Measurements from ENCODE around the gene PRKD2.
A peak's percentile ranks its signal among the peaks of the same experiment; 100 is the strongest.
"Not testable (repeated sequence)": the region's sequence is repeated elsewhere in the genome, so short reads cannot be mapped to it uniquely, and the experiment has no call there.

Gene PRKD2

DNA sequence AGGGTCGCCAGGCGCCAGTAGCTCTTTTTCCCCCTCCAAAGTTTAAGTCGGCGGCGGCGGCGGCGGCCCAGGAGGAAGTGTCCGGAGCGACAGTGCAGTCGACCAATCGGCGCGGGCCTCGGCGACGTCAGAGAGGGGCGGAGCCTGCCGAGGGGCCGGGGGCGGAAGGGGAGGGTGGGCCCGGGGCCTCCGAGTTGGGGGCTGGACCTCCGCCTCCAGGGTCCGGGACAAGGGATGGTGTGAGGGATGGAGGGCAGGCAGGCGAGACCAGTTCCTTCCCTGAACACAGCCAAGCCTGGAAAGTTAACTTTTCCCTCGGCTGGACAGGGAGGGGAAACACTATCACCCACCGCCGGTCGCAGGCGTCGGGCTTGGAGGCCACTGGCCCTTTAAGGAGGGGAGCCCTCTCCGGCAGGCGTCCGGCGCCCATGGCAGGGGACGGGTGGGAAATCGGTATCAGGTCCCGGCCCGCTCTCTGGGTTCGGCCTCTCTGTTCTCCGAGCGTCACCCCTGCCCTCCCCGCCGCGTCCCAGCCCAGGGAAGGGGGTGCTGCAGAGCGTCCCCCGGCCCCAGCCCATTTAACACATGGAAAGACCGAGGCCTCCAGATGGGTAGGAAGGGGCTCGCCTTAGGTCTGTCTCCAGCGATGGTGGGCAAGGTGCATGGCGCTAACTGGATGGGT lies at the start of gene PRKD2:
TSS of gene PRKD2 (minus strand) at position 81 of the 682 bp plus-strand sequence. CDS start 744 bp downstream, outside the sequence.
- peak; percentile 86 for DNase-seq

DNA sequence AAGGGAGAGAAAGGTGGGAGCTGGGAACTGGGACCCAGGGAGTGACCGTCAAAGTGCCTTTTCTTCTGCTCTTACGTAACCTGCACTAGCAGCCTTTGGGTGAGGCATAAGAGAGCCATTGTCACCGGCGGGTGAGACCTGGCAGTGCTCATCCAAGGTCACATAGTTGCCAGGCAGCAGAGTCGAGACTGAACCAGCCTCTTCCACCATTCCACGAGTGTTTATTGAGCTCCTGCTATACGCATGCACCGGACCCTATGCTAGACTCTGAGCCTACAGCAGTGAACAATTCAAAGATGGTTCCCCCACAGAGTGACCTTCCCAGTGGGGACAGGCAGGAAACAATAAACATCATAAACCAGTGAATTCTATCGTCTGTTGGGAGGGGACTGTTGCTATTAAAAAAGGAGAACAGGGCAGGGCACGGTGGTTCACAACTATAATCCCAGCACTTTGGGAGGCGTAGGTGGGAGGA lies 47.9 kb upstream of the PRKD2 start:
- no peak for DNase-seq

DNA sequence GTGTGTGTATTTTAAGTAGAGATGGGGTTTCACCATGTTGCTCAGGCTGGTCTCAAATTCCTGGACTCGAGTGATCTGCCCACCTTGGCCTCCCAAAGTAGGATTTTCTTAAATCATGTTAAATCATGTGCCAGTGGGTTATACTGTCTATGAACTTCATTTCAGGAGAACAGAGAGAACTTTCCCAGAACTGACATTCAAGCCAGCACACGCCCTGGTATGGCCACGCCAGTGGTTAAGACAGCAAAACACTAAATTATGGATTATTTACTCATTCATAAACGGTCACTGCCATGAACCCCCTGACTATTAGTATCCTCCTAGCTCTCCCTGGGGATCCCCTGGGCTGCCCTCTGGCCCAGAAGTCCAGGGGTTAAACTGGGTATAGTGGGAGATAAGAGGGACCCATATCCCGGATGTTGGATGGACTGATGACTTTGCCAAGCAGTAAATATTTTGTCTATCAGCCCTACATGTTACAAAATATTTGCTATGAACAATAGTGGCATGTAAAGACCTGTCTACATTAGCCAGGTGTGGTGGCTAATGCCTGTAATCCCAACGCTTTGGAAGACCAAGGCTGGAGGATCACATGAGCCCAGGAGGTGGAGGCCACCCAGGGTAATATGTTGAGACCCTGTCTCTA lies 45.5 kb upstream of the PRKD2 start:
- DNase-seq = no peak

GRCh38 chr19:46761418-46761831 lies 44.5 kb upstream of the PRKD2 start:
- DNase-seq = no peak

GRCh38 chr19:46760897-46761296 lies 44.0 kb upstream of the PRKD2 start:
- DNase-seq = not testable (repeated sequence)

DNA sequence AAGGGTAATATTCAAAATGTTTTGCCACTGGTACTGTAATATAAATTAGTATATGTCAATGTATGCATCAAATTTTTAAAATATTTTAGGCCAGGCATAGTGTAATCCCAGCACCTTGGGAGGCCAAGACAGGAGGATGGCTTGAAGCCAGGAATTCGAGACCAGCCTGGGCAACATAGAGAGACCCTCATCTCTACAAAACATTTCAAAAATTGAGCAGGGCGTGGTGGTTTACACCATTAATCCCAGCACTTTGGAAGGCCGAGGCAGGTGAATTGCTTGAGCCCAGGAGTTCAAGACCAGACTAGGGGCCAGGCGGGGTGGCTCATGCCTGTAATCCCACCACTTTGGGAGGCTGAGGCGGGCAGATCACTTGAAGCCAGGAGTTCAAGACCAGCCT lies 43.4 kb upstream of the PRKD2 start:
- DNase-seq = no peak

- DNase-seq = no peak
These were observed 43.0 kb upstream of the PRKD2 start for GRCh38 chr19:46759817-46760333.

DNA sequence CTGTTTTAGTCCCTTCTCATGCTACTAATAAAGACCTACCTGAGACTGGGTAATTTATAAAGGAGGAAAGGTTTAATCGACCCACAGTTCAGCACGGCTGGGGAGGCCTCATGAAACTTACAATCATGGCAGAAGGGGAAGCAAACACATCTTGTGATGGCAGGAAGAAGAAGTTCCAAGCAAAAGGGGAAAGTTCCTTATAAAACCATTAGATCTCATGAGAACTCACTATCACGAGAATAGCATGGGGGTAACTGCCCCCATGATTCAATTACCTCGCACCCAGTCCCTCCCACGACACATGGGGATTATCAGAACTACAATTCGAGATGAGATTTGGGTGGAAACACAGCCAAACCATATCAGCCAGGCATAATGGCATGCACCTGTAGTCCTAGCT lies 42.3 kb upstream of the PRKD2 start:
- no peak for DNase-seq

DNA sequence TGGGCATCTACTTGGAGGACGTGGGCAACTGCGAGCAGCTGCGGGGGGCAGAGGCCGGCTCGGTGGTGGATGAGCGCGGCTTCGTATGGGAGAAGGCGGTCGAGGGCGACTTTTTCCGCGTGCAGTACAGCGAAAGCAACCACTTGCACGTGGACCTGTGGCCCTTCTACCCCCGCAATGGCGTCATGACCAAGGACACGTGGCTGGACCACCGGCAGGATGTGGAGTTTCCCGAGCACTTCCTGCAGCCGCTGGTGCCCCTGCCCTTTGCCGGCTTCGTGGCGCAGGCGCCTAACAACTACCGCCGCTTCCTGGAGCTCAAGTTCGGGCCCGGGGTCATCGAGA lies 39.6 kb upstream of the PRKD2 start:
- no peak for DNase-seq

- no peak for DNase-seq
These were observed 39.1 kb upstream of the PRKD2 start for GRCh38 chr19:46755853-46756543.

- no peak for DNase-seq
These were observed 38.4 kb upstream of the PRKD2 start for GRCh38 chr19:46755077-46755852.

- peak; percentile 26 for DNase-seq
These were observed 36.7 kb upstream of the PRKD2 start for GRCh38 chr19:46753420-46754155.

DNA sequence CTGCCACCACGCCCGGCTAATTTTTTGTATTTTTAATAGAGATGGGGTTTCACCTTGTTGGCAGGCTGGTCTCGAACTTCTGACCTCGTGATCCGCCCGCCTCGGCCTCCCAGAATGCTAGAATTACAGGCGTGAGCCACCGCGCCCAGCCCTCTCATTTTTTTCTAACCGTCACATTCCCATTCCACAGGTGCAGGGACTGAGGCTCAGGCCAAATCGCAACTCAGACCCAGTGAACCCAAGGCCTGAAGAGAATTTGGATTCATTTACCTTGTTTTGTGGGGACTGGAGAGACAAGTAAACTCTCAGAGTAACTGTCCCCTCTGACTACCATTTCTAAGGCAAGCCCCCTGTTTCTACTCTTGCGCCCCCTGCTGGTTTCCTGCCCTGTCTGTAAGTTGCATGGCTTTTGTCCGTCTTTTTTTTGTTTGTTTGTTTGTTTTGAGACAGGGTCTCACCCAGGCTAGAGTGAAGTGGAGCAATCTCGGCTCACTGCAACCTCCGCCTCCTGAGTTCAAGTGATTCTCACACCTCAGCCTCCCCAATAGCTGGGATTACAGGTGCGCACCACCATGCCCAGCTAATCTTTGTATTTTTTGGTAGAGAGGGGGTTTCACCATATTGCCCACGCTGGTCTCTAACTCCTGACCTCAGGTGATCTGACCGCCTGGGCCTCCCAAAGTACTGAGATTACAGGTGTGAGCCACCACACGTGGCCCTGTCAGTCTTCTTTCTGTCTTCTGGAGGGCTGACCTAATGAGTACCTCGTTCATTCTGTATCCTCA lies 31.6 kb upstream of the PRKD2 start:
- no peak for DNase-seq

GRCh38 chr19:46746281-46747057 lies 29.6 kb upstream of the PRKD2 start, which contains the start of gene STRN4:
Gene STRN4, minus strand, starts transcription at chr19:46746450. Its CDS starts 20 bp downstream, at chr19:46746430.
- DNase-seq = peak; percentile 49

DNA sequence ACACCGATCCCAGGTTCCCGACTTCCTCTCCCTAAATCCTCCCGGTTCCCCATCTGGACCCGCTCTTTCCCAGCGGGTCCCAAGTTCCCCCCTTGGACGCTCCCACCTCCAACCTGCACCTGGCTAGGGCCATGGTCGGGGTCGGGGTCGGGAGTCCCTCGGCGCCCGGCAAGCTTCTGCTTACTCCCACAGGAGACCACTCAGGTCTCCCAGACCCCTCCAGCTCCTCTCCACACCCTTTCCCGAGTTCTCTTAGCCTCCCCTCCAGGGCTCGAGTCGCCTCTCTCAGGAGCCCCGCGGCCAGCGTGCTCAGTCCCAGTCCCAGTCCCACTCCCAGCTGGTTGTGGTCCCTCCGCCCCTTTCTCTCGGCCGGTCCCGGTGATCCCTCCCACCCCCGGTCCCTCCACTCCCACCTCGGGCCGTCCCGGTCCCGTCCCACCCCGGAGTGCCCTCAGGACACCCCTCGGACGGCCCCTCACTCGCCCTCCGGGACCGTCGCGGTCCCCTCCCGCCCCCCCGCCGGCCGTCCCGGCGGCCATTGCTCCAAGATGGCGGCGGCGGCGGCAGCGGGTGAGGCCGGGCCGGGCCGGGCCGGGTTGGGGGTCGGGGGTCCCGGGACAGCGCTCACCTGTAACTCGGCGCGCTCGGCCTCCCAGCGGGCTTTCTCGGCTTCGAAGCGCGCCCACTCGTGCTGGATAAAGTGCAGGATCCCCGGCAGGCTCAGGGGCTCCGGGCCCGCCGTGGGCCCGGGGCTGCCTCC lies 28.8 kb upstream of the PRKD2 start, which contains the start of gene FKRP:
TSS of gene FKRP (plus strand) at position 537 of the 760 bp plus-strand sequence. CDS start 9,394 bp downstream, outside the sequence.
- peak; percentile 18 for DNase-seq

GRCh38 chr19:46745030-46745429 lies 28.1 kb upstream of the PRKD2 start:
- DNase-seq = no peak

- DNase-seq = no peak
These were observed 27.2 kb upstream of the PRKD2 start for GRCh38 chr19:46744005-46744691.

GRCh38 chr19:46742926-46743480 lies 26.1 kb upstream of the PRKD2 start:
- no peak for DNase-seq

Measured in midbrain (tissue), 1 donor.